ENCODE data around the gene KANK2.

- no peak for TF ChIP-seq CTCF (conservative IDR thresholded peaks at IDR 0.05; ENCODE audit: low read depth, low read length)
- no peak for TF ChIP-seq EZH2 (IDR thresholded peaks at IDR 0.05; ENCODE audit: borderline replicate concordance, low read depth, low read length, poor library complexity, severe bottlenecking)
These were observed 17.0 kb upstream of the KANK2 start for GRCh38 chr19:11214387-11214786.

Data from A673 (cell line).